Measurements from ENCODE around the gene MDGA2. TPM values are rescaled to one million over a fixed set of nuclear protein-coding genes. Genes with fewer than 3 reads are reported as not detected.

MDGA2 gene
- total and polyA plus RNA-seq, 2 of the 8 experiments (the other 6 are each of a cell fraction or from before 2014, with no cell fraction given) = 0.11 to 0.69 TPM

DNA sequence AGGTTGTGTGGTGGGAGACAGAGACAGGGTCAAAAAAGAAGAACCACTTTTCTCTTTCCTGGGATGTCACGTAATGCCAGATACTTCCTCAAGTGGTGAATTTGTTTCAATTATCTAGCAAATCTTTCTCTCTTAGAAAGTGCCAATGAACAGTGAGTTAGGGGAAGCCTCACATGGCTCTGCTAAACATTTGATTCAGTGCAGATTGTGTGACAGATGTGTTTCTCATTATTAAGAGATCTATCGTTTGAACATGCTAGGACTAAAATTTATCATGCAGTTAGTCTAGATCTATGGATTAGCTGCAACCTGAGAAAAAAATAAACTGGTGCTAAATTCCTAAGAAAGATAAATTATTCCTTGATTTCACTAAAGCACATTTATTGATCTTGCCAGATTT, 247.8 kb downstream of the MDGA2 start:
- Histone ChIP-seq H3K27me3 (replicated peaks in 1 of 4; ENCODE audit: control insufficient read depth in 3 of 4, extremely low read depth in 1 of 4, insufficient read depth in 3 of 4, low read length in 3 of 4) (no peaks in the 10 kb centered on the region), H2BK20ac (ENCODE audit: low read length) (no peak overlapping the region), H4K91ac (replicated peaks; ENCODE audit: insufficient read length, low read length) (no peak overlapping the region), H3K4me3 (ENCODE audit: extremely low read depth in 1 of 4, insufficient read depth in 2 of 4, low read depth in 3 of 4, low read length in 4 of 4) (no peak overlapping the region), H4K8ac (ENCODE audit: extremely low read depth, insufficient read depth, low read length) (no peak overlapping the region), H3K56ac (replicated peaks; ENCODE audit: insufficient read length, low read depth, low read length) (no peak overlapping the region), H4K20me1 (replicated peaks in 1 of 2; ENCODE audit: control insufficient read depth in 1 of 2, insufficient read depth in 2 of 2, low read length in 2 of 2) (no peaks in the 10 kb centered on the region), H2AK5ac (ENCODE audit: low read depth, low read length) (no peak overlapping the region), H3K23ac (ENCODE audit: insufficient read length) (no peak overlapping the region), H3K27ac (ENCODE audit: low read depth, low read length) (no peak overlapping the region), H3K4me1 (replicated peaks in 1 of 4; ENCODE audit: control insufficient read depth in 3 of 4, insufficient read depth in 4 of 4, low read length in 3 of 4) (peaks cover 0 to under 1% (median 0%) of the 10 kb centered on the region in 4 experiments; a peak in 1 of 7 replicates), H2BK120ac (replicated peaks; ENCODE audit: low read depth, low read length) (no peak overlapping the region), H3K18ac (ENCODE audit: extremely low read depth, low read length) (no peak overlapping the region), H3K9me3 (ENCODE audit: insufficient read depth in 2 of 2, low read depth in 1 of 2, low read length in 1 of 2) (no peaks in the 10 kb centered on the region), H3K23me2 (ENCODE audit: low read depth, low read length) (no peaks in the 10 kb centered on the region), H3K4me2 (ENCODE audit: insufficient read depth in 1 of 2, low read depth in 2 of 2, low read length in 2 of 2) (no peak overlapping the region), H3K79me2 (ENCODE audit: control insufficient read depth in 1 of 2, insufficient read depth in 2 of 2, low read length in 2 of 2) (no peaks in the 10 kb centered on the region), H4K5ac (ENCODE audit: insufficient read length, low read depth, low read length) (no peak overlapping the region), H3K4ac (replicated peaks; ENCODE audit: insufficient read length, low read depth, low read length) (no peak overlapping the region), H3K9ac (replicated peaks in 1 of 4; ENCODE audit: extremely low read depth in 1 of 4, low read depth in 3 of 4, low read length in 3 of 4) (no peak overlapping the region), H3K36me3 (ENCODE audit: control insufficient read depth in 2 of 4, insufficient read depth in 4 of 4, low read length in 3 of 4) (no peaks in the 10 kb centered on the region), H2BK5ac (ENCODE audit: low read depth, low read length) (no peak overlapping the region), H2BK15ac (ENCODE audit: low read length) (no peak overlapping the region), H2AFZ (ENCODE audit: low read length) (peak overlapping the region; percentile 55; the same call in 1 of the 2 replicates), H2BK12ac (ENCODE audit: low read depth, low read length) (no peak overlapping the region), H3K79me1 (ENCODE audit: low read depth, low read length) (no peaks in the 10 kb centered on the region), H3K14ac (ENCODE audit: insufficient read length) (no peak overlapping the region)
- WGBS, 2 experiments (ENCODE audit: extremely low coverage in 1 of 2, insufficient coverage in 1 of 2, insufficient read length in 1 of 2, insufficient replicate concordance in 2 of 2, low coverage in 1 of 2, low lambda C conversion rate in 2 of 2, missing lambda C conversion rate in 1 of 2) = 85% methylated on average over 2 of the region's 2 CpGs; no CpG with 5 or more reads in 1 of the 2 experiments
- FAIRE-seq (no peak), DNase-seq (ENCODE audit: low read depth in 1 of 2, low spot score in 2 of 2) (no peak)
- POLR2A ChIA-PET (ENCODE audit: partially characterized antibody) = no interaction called here
- CTCF ChIA-PET (ENCODE audit: partially characterized antibody) = no interaction called here
- no peak for TF ChIP-seq SAP30 (IDR thresholded peaks at IDR 0.05; ENCODE audit: insufficient read depth, insufficient replicate concordance, low read length)
- no peak for TF ChIP-seq GABPA (IDR thresholded peaks at IDR 0.05; ENCODE audit: borderline replicate concordance, insufficient read depth, low read length)
- no peak for TF ChIP-seq HDAC6 (IDR thresholded peaks at IDR 0.05; ENCODE audit: low read depth, low read length)
- no peak for TF ChIP-seq GTF2F1 (IDR thresholded peaks at IDR 0.05; ENCODE audit: borderline replicate concordance, low read depth, low read length)
- no peak for TF ChIP-seq SUZ12 (IDR thresholded peaks at IDR 0.05; ENCODE audit: low read length)
- no peak for TF ChIP-seq POLR2AphosphoS5 (IDR thresholded peaks at IDR 0.05; ENCODE audit: low read depth, low read length)
- TF ChIP-seq, protein P1, sequence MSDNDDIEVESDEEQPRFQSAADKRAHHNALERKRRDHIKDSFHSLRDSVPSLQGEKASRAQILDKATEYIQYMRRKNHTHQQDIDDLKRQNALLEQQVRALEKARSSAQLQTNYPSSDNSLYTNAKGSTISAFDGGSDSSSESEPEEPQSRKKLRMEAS (IDR thresholded peaks at IDR 0.05) = no peak
- no peak for TF ChIP-seq SP1 (IDR thresholded peaks at IDR 0.05; ENCODE audit: low read depth, low read length)
- TF ChIP-seq TEAD4 (IDR thresholded peaks at IDR 0.05; ENCODE audit: low read depth, low read length) = no peak
- TF ChIP-seq TCF12 (IDR thresholded peaks at IDR 0.05; ENCODE audit: low read depth, low read length) = no peak

Measured in H1 (cell line).